ENCODE measurements around the gene FOXRED1.

Gene FOXRED1

DNA sequence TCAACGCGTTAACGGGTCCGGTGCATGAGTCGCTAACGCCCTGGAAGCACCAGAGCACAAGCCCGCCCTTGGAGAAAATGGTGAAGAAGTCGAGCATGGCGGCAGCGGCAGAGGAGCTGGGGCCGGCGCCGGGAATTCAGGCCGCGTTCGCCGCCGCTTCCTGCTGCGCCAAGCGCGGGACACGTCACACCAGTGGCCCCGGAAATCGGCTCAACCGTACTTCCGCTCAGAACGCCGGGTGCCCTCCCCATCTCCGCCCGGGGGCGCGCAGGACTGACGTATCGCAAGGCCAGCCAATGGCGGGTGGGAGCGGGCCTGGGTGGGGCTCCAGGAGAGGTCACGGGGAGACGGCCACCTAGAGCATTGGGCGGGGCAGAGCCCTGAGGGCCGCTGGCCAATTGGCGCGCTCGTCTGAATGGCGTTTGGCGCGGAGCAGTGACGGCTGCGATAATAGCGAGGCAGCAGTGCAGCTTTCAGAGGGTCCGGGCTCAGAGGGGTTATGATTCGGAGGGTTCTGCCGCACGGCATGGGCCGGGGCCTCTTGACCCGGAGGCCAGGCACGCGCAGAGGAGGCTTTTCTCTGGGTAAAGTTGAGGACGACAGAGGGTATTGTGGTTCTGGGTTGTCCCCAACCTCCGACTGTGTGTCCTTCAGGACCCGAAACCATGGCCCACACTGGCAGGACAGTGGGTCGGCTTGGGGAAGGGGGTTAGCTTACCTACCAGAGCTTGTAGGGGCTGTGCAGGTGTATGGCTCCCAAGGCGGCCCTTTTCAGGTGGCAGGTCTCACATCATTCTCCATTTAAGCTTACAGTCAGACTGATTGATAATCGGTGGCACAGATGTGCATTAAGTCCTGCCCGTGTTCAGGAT, at the start of gene FOXRED1, which contains the start of gene SRPRA:
Gene FOXRED1, plus strand, starts transcription at position 447 of the 872 bp plus-strand sequence. Its CDS starts 53 bp downstream, at position 500.
Gene SRPRA, minus strand, starts transcription at position 188 of the 872 bp plus-strand sequence. Its CDS starts 91 bp downstream, at position 97.
- Mint-ChIP-seq H3K27me3 (ENCODE audit: low read depth, poor library complexity) (no peaks in the 10 kb centered on the region), H3K4me1 (peaks cover 31% of the 10 kb centered on the region), H3K4me3 (peak within 1 kb of the TSS; percentile 95), H3K27ac (peak within 1 kb of the TSS; percentile 100), H3K9me3 (no peaks in the 10 kb centered on the region), H3K36me3 (ENCODE audit: low read depth) (peaks cover 49% of the 10 kb centered on the region)
- DNase-seq, result peak; percentile 99
- TF ChIP-seq, protein P1, sequence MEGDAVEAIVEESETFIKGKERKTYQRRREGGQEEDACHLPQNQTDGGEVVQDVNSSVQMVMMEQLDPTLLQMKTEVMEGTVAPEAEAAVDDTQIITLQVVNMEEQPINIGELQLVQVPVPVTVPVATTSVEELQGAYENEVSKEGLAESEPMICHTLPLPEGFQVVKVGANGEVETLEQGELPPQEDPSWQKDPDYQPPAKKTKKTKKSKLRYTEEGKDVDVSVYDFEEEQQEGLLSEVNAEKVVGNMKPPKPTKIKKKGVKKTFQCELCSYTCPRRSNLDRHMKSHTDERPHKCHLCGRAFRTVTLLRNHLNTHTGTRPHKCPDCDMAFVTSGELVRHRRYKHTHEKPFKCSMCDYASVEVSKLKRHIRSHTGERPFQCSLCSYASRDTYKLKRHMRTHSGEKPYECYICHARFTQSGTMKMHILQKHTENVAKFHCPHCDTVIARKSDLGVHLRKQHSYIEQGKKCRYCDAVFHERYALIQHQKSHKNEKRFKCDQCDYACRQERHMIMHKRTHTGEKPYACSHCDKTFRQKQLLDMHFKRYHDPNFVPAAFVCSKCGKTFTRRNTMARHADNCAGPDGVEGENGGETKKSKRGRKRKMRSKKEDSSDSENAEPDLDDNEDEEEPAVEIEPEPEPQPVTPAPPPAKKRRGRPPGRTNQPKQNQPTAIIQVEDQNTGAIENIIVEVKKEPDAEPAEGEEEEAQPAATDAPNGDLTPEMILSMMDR (IDR thresholded peaks at IDR 0.05), result no peak

DNA sequence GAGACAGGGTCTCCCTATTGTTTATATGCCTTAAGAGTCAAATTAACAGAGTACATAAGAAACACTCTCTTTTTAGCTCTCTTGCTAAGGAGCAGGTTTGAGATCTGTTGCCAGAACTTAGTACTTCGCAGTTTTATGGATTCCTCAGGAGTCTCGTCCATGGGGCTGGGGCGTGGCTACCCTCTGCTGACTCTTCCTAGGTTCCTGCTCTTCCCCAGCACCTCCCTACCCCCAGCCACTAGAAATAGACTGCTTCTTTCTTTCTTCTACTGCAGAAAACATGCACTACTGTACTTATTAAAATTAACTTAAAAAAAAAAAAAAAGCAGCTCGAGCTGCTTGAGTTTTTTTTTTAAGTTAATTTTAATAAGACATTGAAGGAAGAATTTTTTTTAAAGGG, 49.4 kb upstream of the FOXRED1 start:
- Mint-ChIP-seq H3K27me3 (ENCODE audit: low read depth, poor library complexity) (no peaks in the 10 kb centered on the region), H3K27ac (no peak overlapping the region), H3K4me3 (no peak overlapping the region), H3K36me3 (ENCODE audit: low read depth) (peaks cover 26% of the 10 kb centered on the region), H3K9me3 (peaks cover 1% of the 10 kb centered on the region), H3K4me1 (peaks cover 17% of the 10 kb centered on the region)
- TF ChIP-seq, protein P1 (IDR thresholded peaks at IDR 0.05), result no peak
- no peak for DNase-seq

DNA sequence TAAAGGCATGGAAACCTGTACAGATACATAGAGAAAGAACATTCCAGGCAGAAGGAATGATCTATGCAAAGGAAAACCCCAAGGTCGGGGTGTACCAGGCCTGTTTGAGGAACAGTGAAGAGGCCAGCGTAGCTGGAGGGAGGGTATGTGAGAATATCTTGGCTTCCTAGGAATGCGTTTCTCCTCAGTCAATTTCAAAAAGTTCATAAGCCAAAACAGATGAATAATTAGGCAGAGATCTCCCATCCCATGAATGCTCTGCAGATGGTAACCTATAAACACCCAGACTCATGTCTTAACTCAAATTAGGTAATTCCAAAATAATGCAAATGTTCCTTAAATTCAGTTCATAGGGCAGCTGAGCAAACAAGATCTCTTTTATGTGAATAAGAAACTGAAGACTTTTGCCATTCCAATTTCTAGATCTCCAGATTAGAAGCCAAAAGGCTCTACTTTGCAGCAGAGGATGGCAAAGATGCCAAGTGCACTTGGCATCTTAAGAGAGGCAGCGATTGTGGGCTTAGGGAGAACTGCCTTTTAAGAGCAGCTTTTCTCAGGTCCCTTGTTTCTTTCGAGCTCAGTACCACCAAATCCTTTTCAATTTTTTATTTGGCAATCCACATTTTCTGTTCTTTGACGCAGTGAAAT, 44.2 kb upstream of the FOXRED1 start:
- H3K4me1 Mint-ChIP-seq, result no peaks in the 10 kb centered on the region
- H3K27me3 Mint-ChIP-seq (ENCODE audit: low read depth, poor library complexity), result no peaks in the 10 kb centered on the region
- TF ChIP-seq, protein P1 (IDR thresholded peaks at IDR 0.05), result no peak
- no peak for DNase-seq
- no peak overlapping the region for H3K27ac Mint-ChIP-seq
- no peak overlapping the region for H3K4me3 Mint-ChIP-seq
- H3K9me3 Mint-ChIP-seq, result peaks cover 24% of the 10 kb centered on the region
- H3K36me3 Mint-ChIP-seq (ENCODE audit: low read depth), result peaks cover 55% of the 10 kb centered on the region

DNA sequence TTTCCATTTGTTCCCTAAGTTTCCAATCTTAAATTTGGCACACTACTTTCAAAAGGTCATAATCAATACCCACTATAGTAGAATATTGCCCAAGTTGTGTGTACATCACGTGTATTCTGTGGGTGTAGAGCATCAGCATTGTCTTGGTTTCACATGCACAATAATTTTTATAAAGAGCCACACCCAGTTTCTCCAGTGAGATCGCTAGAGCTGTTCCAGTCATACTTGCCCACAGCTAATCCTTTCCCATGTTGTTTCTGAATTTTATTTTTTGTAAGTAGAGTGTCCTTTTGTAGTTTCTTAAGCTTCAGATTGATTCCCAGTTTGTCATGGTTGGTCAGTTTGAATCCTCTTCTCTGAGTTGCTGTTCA, 43.7 kb upstream of the FOXRED1 start:
- H3K27ac Mint-ChIP-seq, result no peak overlapping the region
- TF ChIP-seq, protein P1 (IDR thresholded peaks at IDR 0.05), result no peak
- peaks cover 55% of the 10 kb centered on the region for H3K36me3 Mint-ChIP-seq (ENCODE audit: low read depth)
- no peak for DNase-seq
- peaks cover 24% of the 10 kb centered on the region for H3K9me3 Mint-ChIP-seq
- H3K4me1 Mint-ChIP-seq, result no peaks in the 10 kb centered on the region
- H3K27me3 Mint-ChIP-seq (ENCODE audit: low read depth, poor library complexity), result no peaks in the 10 kb centered on the region
- H3K4me3 Mint-ChIP-seq, result no peak overlapping the region

DNA sequence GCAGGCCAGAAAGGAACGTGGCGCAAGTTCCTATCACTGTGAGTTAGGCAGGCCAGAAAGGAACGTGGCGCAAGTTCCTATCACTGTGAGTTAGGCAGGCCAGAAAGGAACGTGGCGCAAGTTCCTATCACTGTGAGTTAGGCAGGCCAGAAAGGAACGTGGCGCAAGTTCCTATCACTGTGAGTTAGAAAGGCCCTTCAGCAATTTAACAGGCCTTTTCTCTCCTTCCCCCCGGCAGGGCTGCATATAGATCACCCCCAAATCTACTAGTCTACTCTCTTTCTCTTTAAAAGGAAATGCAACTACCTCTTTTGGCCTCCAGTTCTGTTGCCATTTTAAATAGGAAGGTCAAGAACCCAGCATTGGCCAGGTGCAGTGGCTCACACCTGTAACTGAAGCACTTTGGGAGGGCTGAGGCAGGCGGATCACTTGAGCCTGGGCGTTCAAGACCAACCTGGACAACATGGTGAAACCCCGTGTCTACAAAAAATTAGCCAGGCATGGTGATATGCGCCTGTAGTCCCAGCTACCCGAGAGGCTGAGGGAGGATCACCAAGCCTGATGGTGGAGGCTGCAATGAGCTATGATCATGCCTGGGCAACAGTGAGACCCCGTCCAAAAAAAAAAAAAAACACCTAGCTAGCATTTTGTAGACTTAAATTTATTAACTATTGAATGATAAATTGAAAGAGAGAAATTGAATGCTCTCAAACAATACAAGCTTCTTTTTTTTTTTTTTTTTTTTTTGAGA, 42.4 kb upstream of the FOXRED1 start:
- H3K4me1 Mint-ChIP-seq, result no peaks in the 10 kb centered on the region
- TF ChIP-seq, protein P1 (IDR thresholded peaks at IDR 0.05), result no peak
- H3K27me3 Mint-ChIP-seq (ENCODE audit: low read depth, poor library complexity), result no peaks in the 10 kb centered on the region
- H3K4me3 Mint-ChIP-seq, result no peak overlapping the region
- peaks cover 53% of the 10 kb centered on the region for H3K36me3 Mint-ChIP-seq (ENCODE audit: low read depth)
- DNase-seq, result no peak
- H3K27ac Mint-ChIP-seq, result no peak overlapping the region
- peaks cover 24% of the 10 kb centered on the region for H3K9me3 Mint-ChIP-seq

All from nephron progenitor cell (in vitro differentiated cells).